Upper lobe of left lung (tissue), 4 donors: ENCODE results near the gene MOB3C.

ENCODE experiments used
- EP300 ChIP-seq, 4 donors: sonication (generic); formaldehyde crosslinking; IDR thresholded peaks; one replicate each; pipeline ENCODE4 v1.5.1; 2017; ENCODE audit warnings: antibody characterized with exemption in 4 of 4, control low read depth in 2 of 4
- POLR2A ChIP-seq, 4 donors: fragments of 450-650 bp; IDR thresholded peaks; one replicate each; pipeline ENCODE4 v1.5.1; 2016 to 2017; ENCODE audit warnings: antibody characterized with exemption in 4 of 4, mild to moderate bottlenecking in 2 of 4
- POLR2AphosphoS5 ChIP-seq, 2 donors: sonication (generic); formaldehyde crosslinking; IDR thresholded peaks; one replicate each; pipeline ENCODE4 v1.5.1; 2017; ENCODE audit warnings: antibody characterized with exemption in 2 of 2
- TF ChIP-seq, protein P1 (sequence below), 6 experiments: fragments of 450-650 bp in 4 of 6; fragments of 200-600 bp in 2 of 6; sonication (generic) in 2 of 6; IDR thresholded peaks; one replicate each; pipeline ENCODE4 v1.5.1; 2016 to 2019; ENCODE audit warnings: antibody characterized with exemption in 6 of 6

DNA sequence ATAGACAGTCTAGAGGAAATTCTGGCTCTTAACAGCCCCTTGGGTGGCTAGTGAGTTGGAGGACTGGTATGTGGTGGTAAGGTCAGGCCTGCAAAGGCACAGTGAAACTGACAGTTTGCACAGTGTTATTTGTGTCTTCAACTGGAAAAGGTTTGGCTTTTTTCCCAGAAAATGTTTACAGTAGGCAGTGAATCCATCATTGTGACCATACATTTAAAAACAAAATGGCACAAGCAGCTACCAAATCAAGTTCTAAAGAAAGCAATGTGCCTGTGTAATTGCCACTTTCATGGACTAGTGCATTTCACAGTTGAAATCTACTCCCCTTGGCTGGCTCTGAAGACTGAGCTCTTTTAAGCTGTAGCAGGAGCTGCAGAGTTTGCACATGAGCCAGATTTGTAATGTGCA is 26.8 kb upstream of the MOB3C start:
- TF ChIP-seq, protein P1, sequence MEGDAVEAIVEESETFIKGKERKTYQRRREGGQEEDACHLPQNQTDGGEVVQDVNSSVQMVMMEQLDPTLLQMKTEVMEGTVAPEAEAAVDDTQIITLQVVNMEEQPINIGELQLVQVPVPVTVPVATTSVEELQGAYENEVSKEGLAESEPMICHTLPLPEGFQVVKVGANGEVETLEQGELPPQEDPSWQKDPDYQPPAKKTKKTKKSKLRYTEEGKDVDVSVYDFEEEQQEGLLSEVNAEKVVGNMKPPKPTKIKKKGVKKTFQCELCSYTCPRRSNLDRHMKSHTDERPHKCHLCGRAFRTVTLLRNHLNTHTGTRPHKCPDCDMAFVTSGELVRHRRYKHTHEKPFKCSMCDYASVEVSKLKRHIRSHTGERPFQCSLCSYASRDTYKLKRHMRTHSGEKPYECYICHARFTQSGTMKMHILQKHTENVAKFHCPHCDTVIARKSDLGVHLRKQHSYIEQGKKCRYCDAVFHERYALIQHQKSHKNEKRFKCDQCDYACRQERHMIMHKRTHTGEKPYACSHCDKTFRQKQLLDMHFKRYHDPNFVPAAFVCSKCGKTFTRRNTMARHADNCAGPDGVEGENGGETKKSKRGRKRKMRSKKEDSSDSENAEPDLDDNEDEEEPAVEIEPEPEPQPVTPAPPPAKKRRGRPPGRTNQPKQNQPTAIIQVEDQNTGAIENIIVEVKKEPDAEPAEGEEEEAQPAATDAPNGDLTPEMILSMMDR (IDR thresholded peaks at IDR 0.05): no peak
- TF ChIP-seq EP300 (IDR thresholded peaks at IDR 0.05) (no peak), POLR2A (IDR thresholded peaks at IDR 0.05) (no peak), POLR2AphosphoS5 (IDR thresholded peaks at IDR 0.05) (no peak)
